Hepatocyte (in vitro differentiated cells): ENCODE measurements around the gene SCUBE2. TPM values are rescaled to one million over a fixed set of nuclear protein-coding genes. Genes with fewer than 3 reads are reported as not detected.

Experiments
- DNase-seq: peaks from one replicate; pipeline ENCODE4 v3.0.0-alpha.2; 2016; ENCODE audit warnings: low spot score
- H2AFZ ChIP-seq: fragments of 200-600 bp; sonication (generic); 2 replicates; pipeline ENCODE4 v1.6.0; 2016; ENCODE audit warnings: antibody characterized with exemption, mild to moderate bottlenecking
- H3K27ac ChIP-seq: fragments of 200-600 bp; sonication (generic); 2 replicates; pipeline ENCODE4 v1.5.1; 2016; ENCODE audit warnings: mild to moderate bottlenecking
- H3K27me3 ChIP-seq: fragments of 200-600 bp; sonication (generic); 2 replicates; pipeline ENCODE4 v1.6.1; 2016
- H3K36me3 ChIP-seq: fragments of 200-600 bp; sonication (generic); replicated peaks from 2 replicates; pipeline ENCODE4 v1.5.1; 2016; ENCODE audit warnings: low read depth; ENCODE audit not compliant: insufficient read depth
- H3K4me1 ChIP-seq: fragments of 200-600 bp; sonication (generic); 2 replicates; pipeline ENCODE4 v1.5.1; 2016; ENCODE audit warnings: mild to moderate bottlenecking, moderate library complexity; ENCODE audit not compliant: insufficient read depth
- H3K4me2 ChIP-seq: fragments of 200-600 bp; sonication (generic); 2 replicates; pipeline ENCODE4 v1.6.0; 2016
- H3K4me3 ChIP-seq: fragments of 200-600 bp; sonication (generic); 2 replicates; pipeline ENCODE4 v1.5.1; 2016; ENCODE audit warnings: mild to moderate bottlenecking
- H3K79me2 ChIP-seq: fragments of 200-600 bp; sonication (generic); 2 replicates; pipeline ENCODE4 v1.6.0; 2017; ENCODE audit warnings: mild to moderate bottlenecking
- H3K9me2 ChIP-seq: fragments of 200-600 bp; sonication (generic); replicated peaks from 2 replicates; pipeline ENCODE4 v1.6.0; 2017; ENCODE audit warnings: mild to moderate bottlenecking; ENCODE audit not compliant: insufficient read depth
- H3K9me3 ChIP-seq: fragments of 200-600 bp; sonication (generic); 2 replicates; pipeline ENCODE4 v1.5.1; 2016; ENCODE audit warnings: low read depth, mild to moderate bottlenecking
- H4K20me1 ChIP-seq: fragments of 200-600 bp; sonication (generic); 2 replicates; pipeline ENCODE4 v1.6.0; 2016; ENCODE audit warnings: mild to moderate bottlenecking; ENCODE audit not compliant: insufficient read depth, poor library complexity, severe bottlenecking
- CTCF ChIP-seq: fragments of 200-600 bp; sonication (generic); IDR thresholded peaks from 2 replicates; pipeline ENCODE4 v1.5.1; 2016; ENCODE audit warnings: antibody characterized with exemption, mild to moderate bottlenecking; ENCODE audit not compliant: poor library complexity
- EZH2 ChIP-seq: fragments of 200-600 bp; sonication (generic); IDR thresholded peaks from 2 replicates; pipeline ENCODE4 v1.6.1; 2016; ENCODE audit warnings: antibody characterized with exemption, mild to moderate bottlenecking, borderline replicate concordance
- EZH2phosphoT487 ChIP-seq: fragments of 200-600 bp; sonication (generic); IDR thresholded peaks from one replicate; pipeline ENCODE4 v1.6.1; 2018; ENCODE audit warnings: antibody characterized with exemption, mild to moderate bottlenecking, low read depth, moderate library complexity; ENCODE audit not compliant: unreplicated experiment, severe bottlenecking
- WGBS: methylation state at CpG from one replicate; pipeline ENCODE4 v1.1.6; 2016; ENCODE audit warnings: low lambda C conversion rate; ENCODE audit errors: missing lambda C conversion rate; 5-methylcytosine and 5-hydroxymethylcytosine counted together
- polyA plus RNA-seq: library from polyadenylated mRNA; unstranded; fragments of >200 nt; fragmentation: Nextera tagmentation; extraction: Ambion mirVana; gene quantifications from 2 replicates; pipeline ENCODE4 v1.2.1, GENCODE V29; 2016
- total RNA-seq: library from RNA; depleted of rRNA; stranded (reverse); fragments of >200 nt; gene quantifications from 2 replicates; pipeline ENCODE4 v1.2.3, GENCODE V29; 2014

SCUBE2 gene
- total and polyA plus RNA-seq, 2 experiments from 2014 or later, result 8.6 to 8.9 TPM

GRCh38 chr11:9130297-9130696 lies 38.9 kb upstream of the SCUBE2 start:
- no peak for DNase-seq
- Histone ChIP-seq H3K9me2 (no peaks in the 10 kb centered on the region), H3K36me3 (no peaks in the 10 kb centered on the region), H3K4me1 (no peaks in the 10 kb centered on the region), H3K79me2 (no peaks in the 10 kb centered on the region), H3K9me3 (no peaks in the 10 kb centered on the region), H3K27ac (no peak overlapping the region), H3K4me2 (no peak overlapping the region), H3K4me3 (no peak overlapping the region), H3K27me3 (no peaks in the 10 kb centered on the region), H2AFZ (no peak overlapping the region), H4K20me1 (no peaks in the 10 kb centered on the region)
- 100% methylated on average over 1 of the region's 1 CpG for whole genome bisulfite sequencing
- TF ChIP-seq EZH2, result no peak
- TF ChIP-seq EZH2phosphoT487, result no peak
- TF ChIP-seq CTCF, result no peak

GRCh38 chr11:9126636-9127035 lies 35.2 kb upstream of the SCUBE2 start:
- Histone ChIP-seq H3K27ac (no peak overlapping the region), H3K9me3 (no peaks in the 10 kb centered on the region), H3K36me3 (no peaks in the 10 kb centered on the region), H3K4me1 (no peaks in the 10 kb centered on the region), H3K4me3 (no peak overlapping the region), H4K20me1 (no peaks in the 10 kb centered on the region), H3K9me2 (no peaks in the 10 kb centered on the region), H3K4me2 (no peak overlapping the region), H2AFZ (no peak overlapping the region), H3K27me3 (no peaks in the 10 kb centered on the region), H3K79me2 (no peaks in the 10 kb centered on the region)
- no peak for DNase-seq
- 80% methylated on average over 2 of the region's 2 CpGs for WGBS
- TF ChIP-seq EZH2phosphoT487 (no peak), EZH2 (no peak), CTCF (no peak)

GRCh38 chr11:9125185-9125886 lies 33.9 kb upstream of the SCUBE2 start:
- Histone ChIP-seq H3K4me1 (no peaks in the 10 kb centered on the region), H3K79me2 (no peaks in the 10 kb centered on the region), H3K36me3 (no peaks in the 10 kb centered on the region), H3K27me3 (no peaks in the 10 kb centered on the region), H3K9me2 (no peaks in the 10 kb centered on the region), H3K9me3 (no peaks in the 10 kb centered on the region), H2AFZ (no peak overlapping the region), H3K4me3 (no peak overlapping the region), H3K4me2 (no peak overlapping the region), H4K20me1 (no peaks in the 10 kb centered on the region), H3K27ac (no peak overlapping the region)
- DNase-seq, result no peak
- no peak for TF ChIP-seq EZH2
- no peak for TF ChIP-seq CTCF
- no peak for TF ChIP-seq EZH2phosphoT487
- WGBS, result 96% methylated on average over 2 of the region's 2 CpGs
